Epithelial cell of esophagus (primary cell): ENCODE data around the gene BCL11B.

Experiments
- DNase-seq: peaks from one replicate; pipeline ENCODE4 v3.0.0; 2010; ENCODE audit warnings: low read depth
- H3K4me3 ChIP-seq: 2 replicates; pipeline ENCODE4 v1.5.1; 2011; ENCODE audit warnings: mild to moderate bottlenecking, low read length, control low read depth
- TF ChIP-seq, protein P1 (sequence below): IDR thresholded peaks from 2 replicates; pipeline ENCODE4 v1.5.1; 2011; ENCODE audit warnings: low read depth, mild to moderate bottlenecking, low read length, control low read depth, inconsistent platforms; ENCODE audit not compliant: insufficient read depth; ENCODE audit errors: missing control alignments

Gene BCL11B

DNA sequence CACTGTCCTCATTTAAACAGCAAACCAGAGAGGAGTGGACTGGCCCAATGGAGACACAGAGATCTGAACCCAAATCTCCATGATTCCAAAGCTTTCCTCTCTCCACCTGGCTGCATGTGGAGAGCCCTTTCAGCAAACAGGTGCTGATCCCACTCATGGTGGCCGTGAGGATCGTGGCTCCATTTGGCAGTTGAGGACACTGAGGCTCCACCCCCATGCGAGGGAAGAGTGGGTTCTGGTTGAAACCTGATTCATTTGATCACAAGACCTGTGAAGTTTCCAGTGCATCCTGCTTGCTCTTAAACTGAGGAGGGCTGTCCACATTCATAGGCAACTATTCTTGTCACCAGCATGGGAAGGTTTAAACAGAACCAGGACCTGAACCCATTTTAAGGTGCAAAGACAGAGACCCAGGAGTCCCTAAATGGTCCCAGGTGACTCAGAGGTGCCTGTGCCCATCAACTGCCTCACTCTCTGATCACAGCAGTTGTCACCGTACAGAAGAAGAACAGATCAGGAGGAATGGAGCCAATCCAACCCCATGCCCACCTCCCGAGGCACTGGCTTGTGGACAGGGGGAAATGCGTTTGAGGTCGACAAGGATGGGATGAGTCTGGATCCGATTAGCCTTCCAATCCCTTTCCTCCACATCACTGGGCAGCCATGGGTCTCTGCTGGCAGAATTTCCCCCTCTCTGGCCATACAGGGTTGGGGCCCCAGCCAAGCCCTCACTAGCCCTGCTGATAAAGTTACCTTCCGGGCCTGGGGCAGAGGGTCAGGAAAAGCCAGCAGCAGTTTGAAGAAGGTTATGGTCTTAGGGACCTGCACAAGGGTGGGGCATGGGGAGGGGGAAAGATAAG, 45.5 kb upstream of the BCL11B start:
- no peak overlapping the region for H3K4me3 ChIP-seq
- DNase-seq, result no peak
- TF ChIP-seq, protein P1, sequence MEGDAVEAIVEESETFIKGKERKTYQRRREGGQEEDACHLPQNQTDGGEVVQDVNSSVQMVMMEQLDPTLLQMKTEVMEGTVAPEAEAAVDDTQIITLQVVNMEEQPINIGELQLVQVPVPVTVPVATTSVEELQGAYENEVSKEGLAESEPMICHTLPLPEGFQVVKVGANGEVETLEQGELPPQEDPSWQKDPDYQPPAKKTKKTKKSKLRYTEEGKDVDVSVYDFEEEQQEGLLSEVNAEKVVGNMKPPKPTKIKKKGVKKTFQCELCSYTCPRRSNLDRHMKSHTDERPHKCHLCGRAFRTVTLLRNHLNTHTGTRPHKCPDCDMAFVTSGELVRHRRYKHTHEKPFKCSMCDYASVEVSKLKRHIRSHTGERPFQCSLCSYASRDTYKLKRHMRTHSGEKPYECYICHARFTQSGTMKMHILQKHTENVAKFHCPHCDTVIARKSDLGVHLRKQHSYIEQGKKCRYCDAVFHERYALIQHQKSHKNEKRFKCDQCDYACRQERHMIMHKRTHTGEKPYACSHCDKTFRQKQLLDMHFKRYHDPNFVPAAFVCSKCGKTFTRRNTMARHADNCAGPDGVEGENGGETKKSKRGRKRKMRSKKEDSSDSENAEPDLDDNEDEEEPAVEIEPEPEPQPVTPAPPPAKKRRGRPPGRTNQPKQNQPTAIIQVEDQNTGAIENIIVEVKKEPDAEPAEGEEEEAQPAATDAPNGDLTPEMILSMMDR, result no peak

DNA sequence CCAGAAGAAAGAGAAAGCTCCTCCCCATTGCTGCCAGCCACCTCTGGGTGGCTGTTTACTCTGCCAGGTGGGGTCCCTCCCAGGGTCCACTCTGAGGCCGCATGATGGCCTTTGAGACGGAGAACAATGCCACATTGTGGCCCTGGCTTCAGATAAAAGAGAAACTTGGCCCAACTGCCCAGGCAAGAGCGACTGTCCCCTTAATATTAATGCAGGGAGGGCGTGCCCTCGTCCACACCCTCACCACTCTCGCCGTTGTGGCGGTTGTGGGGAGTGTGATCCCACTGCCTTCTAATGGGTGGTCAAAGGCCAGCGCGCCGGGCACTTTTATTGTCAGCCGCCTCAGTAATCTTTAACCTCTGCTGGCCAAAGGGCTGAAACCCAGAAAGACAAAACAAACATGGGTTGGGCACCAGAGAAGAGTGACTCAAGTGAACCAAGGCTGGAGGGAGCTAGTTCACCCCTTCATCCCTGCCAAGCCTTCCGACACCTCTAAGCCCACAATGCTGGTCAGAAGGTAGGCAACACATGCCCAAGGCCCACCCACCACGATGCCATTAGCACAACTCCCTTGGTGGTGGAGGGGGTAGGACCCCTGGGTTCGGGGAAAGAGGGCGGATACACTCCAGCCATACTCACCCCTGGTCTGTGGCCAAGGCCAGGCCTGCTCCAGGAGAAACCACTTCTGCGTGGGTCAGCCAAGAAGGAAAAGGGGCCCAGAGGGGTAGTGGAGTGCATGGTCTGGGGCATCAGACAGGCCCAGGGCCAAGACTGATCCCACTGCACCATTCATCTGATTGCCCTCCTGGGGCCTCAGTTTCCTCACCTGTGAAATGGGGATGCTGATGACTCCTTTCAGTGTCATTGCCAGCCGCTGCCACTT, 44.5 kb upstream of the BCL11B start:
- no peak overlapping the region for H3K4me3 ChIP-seq
- TF ChIP-seq, protein P1, result no peak
- DNase-seq, result no peak

DNA sequence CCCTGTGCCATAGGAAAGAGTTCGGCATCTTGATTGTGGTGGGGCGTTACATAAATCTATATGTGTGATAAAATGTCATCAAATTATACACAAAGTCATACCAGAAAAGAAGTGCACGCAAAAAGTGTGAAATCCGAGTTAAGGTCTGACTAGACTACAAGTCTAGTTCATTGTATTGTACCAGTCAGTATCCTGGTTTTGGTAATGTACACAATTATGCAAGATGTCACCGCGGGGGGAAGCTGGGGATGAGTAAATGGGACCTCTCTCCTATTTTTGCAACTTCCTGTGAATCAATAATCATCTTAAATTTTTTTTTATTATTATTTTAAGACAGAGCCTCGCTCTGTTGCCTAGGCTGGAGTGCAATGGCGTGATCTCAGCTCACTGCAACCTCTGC, 43.2 kb upstream of the BCL11B start:
- no peak for DNase-seq
- TF ChIP-seq, protein P1, result no peak
- H3K4me3 ChIP-seq, result no peak overlapping the region

DNA sequence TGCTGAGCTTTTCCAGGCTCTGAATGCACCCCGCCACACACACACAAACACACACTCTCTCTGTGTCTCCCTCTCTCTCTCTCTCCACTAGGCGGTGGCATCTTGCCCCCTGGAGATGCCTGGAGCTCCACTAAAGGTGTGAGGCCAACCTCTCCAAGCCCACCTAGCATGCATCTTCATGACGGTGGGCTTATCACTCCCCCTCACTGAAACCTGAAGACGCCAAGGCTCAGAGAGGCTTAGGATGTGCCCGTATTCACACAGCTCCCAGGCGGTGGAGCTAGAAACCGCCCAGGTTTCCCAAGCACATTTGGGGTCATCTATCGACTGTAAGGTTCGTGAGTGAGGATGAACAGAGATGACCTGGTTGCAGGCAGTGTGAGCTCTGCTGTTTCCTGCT, 42.6 kb upstream of the BCL11B start:
- no peak for DNase-seq
- H3K4me3 ChIP-seq, result no peak overlapping the region
- TF ChIP-seq, protein P1, result no peak

DNA sequence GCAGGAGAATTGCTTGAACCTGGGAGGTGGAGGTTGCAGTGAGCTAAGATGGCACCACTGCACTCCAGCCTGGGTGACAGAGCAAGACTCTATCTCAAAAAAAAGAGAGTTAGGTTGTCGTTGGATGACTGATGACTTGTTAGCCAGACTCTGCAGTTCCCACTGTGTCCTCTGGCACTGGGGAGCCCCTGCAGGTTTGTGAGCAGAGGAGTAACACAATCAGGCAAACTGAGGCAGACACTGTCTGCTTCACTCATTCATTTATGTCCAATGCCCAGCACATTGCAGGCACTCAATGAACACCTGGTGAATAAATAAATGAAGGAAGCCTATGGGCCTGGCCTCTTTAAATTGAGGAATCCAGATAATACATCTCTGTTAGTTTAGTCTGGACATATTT, 41.2 kb upstream of the BCL11B start:
- no peak for DNase-seq
- TF ChIP-seq, protein P1, result no peak
- H3K4me3 ChIP-seq, result no peak overlapping the region

DNA sequence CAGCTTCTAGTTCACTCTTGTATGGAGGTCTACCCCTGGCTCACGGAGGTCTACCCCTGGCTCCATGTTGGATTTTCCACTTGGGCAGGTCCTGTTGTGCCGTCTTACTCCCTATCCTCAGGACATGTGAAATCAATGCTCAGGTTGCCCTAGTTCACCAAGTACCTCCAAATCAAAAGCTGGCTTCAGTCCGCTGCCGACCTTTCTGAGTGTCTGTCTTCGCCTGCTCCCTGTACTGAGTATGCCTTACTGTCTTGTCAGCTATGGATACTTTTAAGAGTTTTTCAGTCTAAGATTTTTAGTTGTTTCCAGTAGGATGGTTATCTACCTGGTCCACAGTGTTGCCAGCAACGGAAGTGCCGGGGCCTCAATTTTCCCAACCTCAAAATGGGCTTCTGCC, 40.1 kb upstream of the BCL11B start:
- DNase-seq, result no peak
- no peak overlapping the region for H3K4me3 ChIP-seq
- TF ChIP-seq, protein P1, result no peak
